ENCODE measurements around the gene DNHD1. TPM values are rescaled to one million over a fixed set of nuclear protein-coding genes. Genes with fewer than 3 reads are reported as not detected.

DNHD1 gene
- total and polyA plus RNA-seq, 2 of the 13 experiments (the other 11 are each of a cell fraction or from before 2014, with no cell fraction given): 2.7 to 9.3 TPM

DNA sequence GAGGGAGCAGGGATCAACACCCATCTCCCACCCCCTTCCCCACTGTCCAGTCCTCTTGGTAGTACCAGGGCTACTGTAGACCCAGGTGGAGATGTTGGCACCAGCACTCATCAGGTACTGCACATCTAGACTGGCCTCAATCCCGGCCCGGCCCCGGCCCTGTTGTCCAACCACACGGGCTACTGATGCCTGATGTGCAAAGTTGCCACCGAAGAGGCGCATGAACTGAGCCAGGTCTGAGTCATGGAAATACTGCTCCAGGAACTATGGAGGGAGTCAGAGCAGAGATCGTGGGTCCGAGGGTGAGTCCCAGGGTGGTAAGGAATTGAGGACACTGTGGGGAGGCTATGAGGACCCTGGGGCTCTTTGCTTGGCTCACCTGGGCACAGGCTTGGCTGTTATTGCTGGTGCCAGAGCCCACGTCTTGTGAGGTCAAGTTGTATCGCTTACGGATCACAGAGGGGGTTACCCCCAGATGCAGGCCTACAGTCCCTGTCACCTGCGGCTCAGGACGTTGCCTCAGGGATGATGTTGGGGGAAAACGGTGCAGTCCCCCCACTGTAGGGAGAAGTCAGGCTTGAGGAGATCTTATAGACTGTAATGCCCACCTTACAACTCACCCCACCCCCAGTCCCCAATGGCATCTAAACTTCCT, 119.6 kb downstream of the DNHD1 start (continued):
- TF ChIP-seq ZHX1 (CRISPR knock-in tag; IDR thresholded peaks at IDR 0.05; ENCODE audit: low read depth) (no peak), MEIS2 (CRISPR knock-in tag; IDR thresholded peaks at IDR 0.05) (no peak)

DNA sequence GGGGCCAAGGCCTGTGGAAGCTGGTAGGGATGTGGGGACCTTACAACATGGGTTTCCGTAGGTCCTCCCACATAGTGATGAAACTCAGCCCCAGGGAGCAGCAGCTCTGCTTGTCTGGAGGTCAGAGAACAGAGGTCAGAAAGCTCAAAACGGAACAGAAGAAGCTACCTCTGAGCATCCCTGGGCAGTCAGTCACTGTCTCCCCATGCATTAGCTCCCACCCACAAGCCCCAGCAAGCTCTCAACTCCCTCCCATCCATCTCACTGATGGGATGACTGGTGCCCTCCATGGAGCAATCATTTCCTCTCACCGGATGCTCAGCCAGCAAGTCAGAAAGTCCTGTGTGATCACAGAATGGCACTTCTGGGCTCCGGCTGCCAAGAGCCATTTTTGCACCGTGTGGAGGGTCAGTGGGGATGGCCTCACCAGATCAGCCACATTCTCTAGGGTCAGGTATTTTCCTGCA, 120.3 kb downstream of the DNHD1 start:
- no peak overlapping the region for H3K9ac ChIP-seq (ENCODE audit: insufficient read depth, low read depth, low read length)
- TF ChIP-seq HNRNPLL (IDR thresholded peaks at IDR 0.05; ENCODE audit: low read depth, low read length, poor library complexity, severe bottlenecking): no peak
- TF ChIP-seq ATAD3A (CRISPR knock-in tag; IDR thresholded peaks at IDR 0.05): no peak
- H4K20me1 ChIP-seq (ENCODE audit: insufficient read depth, low read length): no peaks in the 10 kb centered on the region
- peaks cover 7% of the 10 kb centered on the region for H3K79me2 ChIP-seq (ENCODE audit: insufficient read depth, low read length)
- peaks cover 2 to 15% of the 10 kb centered on the region in 2 experiments; a peak in 3 of 5 replicates for H3K36me3 ChIP-seq (replicated peaks in 1 of 2; ENCODE audit: control insufficient read depth in 1 of 2, insufficient read depth in 2 of 2, low read length in 2 of 2)
- no peak for DNase-seq (ENCODE audit: low spot score)
- in situ Hi-C loops (cut with HindIII; ENCODE audit: extremely low pct_ligation_motif_present, low pct_unique_long_range_greater_than_20kb): no loop called here
- no peak overlapping the region for H3K4me3 ChIP-seq (replicated peaks in 1 of 3; ENCODE audit: insufficient read depth in 1 of 3, low read depth in 2 of 3, low read length in 3 of 3)
- H3K4me2 ChIP-seq (ENCODE audit: low read depth, low read length): no peak overlapping the region
- H3K27ac ChIP-seq (ENCODE audit: extremely low read length, insufficient read depth, low read length): no peak overlapping the region
- peaks cover 33% of the 10 kb centered on the region for H3K4me1 ChIP-seq (ENCODE audit: insufficient read depth, low read length)
- ATAC-seq: no peak
- peaks cover 7 to 22% of the 10 kb centered on the region in 2 experiments; a peak in 4 of 5 replicates for H3K27me3 ChIP-seq (ENCODE audit: control insufficient read depth in 1 of 2, insufficient read depth in 2 of 2, low read length in 2 of 2)
- H3K9me3 ChIP-seq (ENCODE audit: low read length): no peaks in the 10 kb centered on the region
- H2AFZ ChIP-seq (ENCODE audit: low read length): no peak overlapping the region
- intact Hi-C loops (cut with micrococcal nuclease; ENCODE audit: unreplicated experiment): no loop called here
- FAIRE-seq: no peak
- 100% methylated on average over 1 of the region's 5 CpGs for WGBS (ENCODE audit: low lambda C conversion rate)
- ChIA-PET POLR2A (interaction anchor here (2.6 to 3.1 kb wide), 2 partner anchors 10 to 13 kb away, joined by 22 to 36 read pairs; partner anchors contain the start of gene ILK), CTCF (ENCODE audit: low intra/inter-chr PET ratio, low total read pairs) (no interaction called here)
- BruUV-seq (replicated peaks): no TSS peak

Data from HepG2 (cell line).